GM18505 (cell line): ENCODE results near the gene ANTXR1.
"Not testable (repeated sequence)": the region's sequence is repeated elsewhere in the genome, so short reads cannot be mapped to it uniquely, and the experiment has no call there.

Experiments
- ATAC-seq: cut with Tn5 transposase; IDR thresholded peaks from one replicate; pipeline ENCODE4 v1.9.1; 2021; ENCODE audit not compliant: unreplicated experiment
- POLR2A ChIP-seq: IDR thresholded peaks from 4 replicates; pipeline ENCODE4 v1.6.1; 2011; ENCODE audit warnings: borderline replicate concordance; ENCODE audit not compliant: insufficient read depth, insufficient read length; ENCODE audit errors: extremely low read depth

Gene ANTXR1

GRCh38 chr2:69171116-69171896, 158.3 kb downstream of the ANTXR1 start:
- ATAC-seq: no peak
- no peak for TF ChIP-seq POLR2A

GRCh38 chr2:69171897-69172525, 159.0 kb downstream of the ANTXR1 start:
- TF ChIP-seq POLR2A: no peak

GRCh38 chr2:69173706-69174105, 160.7 kb downstream of the ANTXR1 start:
- TF ChIP-seq POLR2A: no peak

More at GRCh38 chr2:69171897-69172525, 159.0 kb downstream of the ANTXR1 start:
- ATAC-seq: no peak

GRCh38 chr2:69174211-69174610, 161.2 kb downstream of the ANTXR1 start:
- ATAC-seq: not testable (repeated sequence)

More at GRCh38 chr2:69173706-69174105, 160.7 kb downstream of the ANTXR1 start:
- no peak for ATAC-seq

GRCh38 chr2:69175790-69176715, 163.1 kb downstream of the ANTXR1 start:
- TF ChIP-seq POLR2A: no peak
- ATAC-seq: no peak

- no peak for ATAC-seq
- no peak for TF ChIP-seq POLR2A
Observed at GRCh38 chr2:69177063-69177771, 164.2 kb downstream of the ANTXR1 start.

GRCh38 chr2:69177785-69178636, 165.0 kb downstream of the ANTXR1 start:
- no peak for ATAC-seq
- no peak for TF ChIP-seq POLR2A

- ATAC-seq: no peak
- no peak for TF ChIP-seq POLR2A
Observed at GRCh38 chr2:69178756-69179155, 165.8 kb downstream of the ANTXR1 start.

GRCh38 chr2:69180227-69180626, 167.2 kb downstream of the ANTXR1 start:
- ATAC-seq: no peak
- no peak for TF ChIP-seq POLR2A

GRCh38 chr2:69180974-69181373, 168.0 kb downstream of the ANTXR1 start:
- no peak for TF ChIP-seq POLR2A
- ATAC-seq: no peak

- TF ChIP-seq POLR2A: no peak
- ATAC-seq: no peak
Observed at GRCh38 chr2:69181806-69182427, 168.9 kb downstream of the ANTXR1 start.

GRCh38 chr2:69183659-69184058, 170.7 kb downstream of the ANTXR1 start:
- no peak for ATAC-seq
- no peak for TF ChIP-seq POLR2A

- no peak for TF ChIP-seq POLR2A
- no peak for ATAC-seq
Observed at GRCh38 chr2:69184224-69184623, 171.2 kb downstream of the ANTXR1 start.
